GM18517 (cell line): ENCODE results near the gene SPIRE1.
"Not testable (repeated sequence)": the region's sequence is repeated elsewhere in the genome, so short reads cannot be mapped to it uniquely, and the experiment has no call there.

Experiments
- ATAC-seq: cut with Tn5 transposase; IDR thresholded peaks from one replicate; pipeline ENCODE4 v1.9.1; 2021; ENCODE audit warnings: mild to moderate bottlenecking, moderate library complexity; ENCODE audit not compliant: unreplicated experiment

SPIRE1 gene

DNA sequence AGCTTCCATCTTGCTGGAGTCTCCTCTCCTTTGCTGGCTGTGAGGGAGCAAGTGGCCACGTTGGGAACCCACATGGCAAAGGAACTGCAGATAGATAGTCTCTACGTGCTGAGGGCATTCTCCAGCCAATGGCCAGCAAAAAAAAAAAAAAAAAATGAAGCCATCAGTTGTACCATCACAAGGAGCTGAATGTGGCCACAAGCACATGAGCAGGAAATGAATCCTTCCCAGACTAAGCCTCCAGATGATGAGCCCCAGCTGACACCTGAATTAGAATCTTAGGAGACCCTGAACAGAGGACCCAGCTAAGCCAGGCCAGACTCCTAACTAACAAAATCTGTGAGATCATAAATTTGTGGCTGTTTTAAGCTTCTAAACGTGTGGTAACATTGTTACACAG lies 57.9 kb downstream of the SPIRE1 start:
- no peak for ATAC-seq

DNA sequence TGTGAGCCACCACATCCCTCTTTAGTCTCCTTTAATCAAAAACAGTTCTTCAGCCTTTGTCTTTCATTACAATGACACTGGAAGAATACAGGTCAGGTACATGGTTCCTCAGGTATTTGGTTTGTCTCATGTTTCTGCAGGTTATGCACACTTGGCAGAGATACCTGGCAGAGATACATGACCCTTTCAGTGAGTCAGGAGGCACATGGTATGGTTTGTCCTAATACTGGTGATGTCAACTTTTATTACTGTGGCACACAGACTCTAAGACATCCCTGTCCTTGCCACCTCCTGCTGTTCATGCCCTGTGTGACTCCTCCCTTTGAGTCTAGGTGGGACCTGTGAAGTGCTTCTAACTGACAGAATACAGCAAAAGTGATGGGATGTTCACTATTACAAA lies 58.4 kb downstream of the SPIRE1 start:
- no peak for ATAC-seq

DNA sequence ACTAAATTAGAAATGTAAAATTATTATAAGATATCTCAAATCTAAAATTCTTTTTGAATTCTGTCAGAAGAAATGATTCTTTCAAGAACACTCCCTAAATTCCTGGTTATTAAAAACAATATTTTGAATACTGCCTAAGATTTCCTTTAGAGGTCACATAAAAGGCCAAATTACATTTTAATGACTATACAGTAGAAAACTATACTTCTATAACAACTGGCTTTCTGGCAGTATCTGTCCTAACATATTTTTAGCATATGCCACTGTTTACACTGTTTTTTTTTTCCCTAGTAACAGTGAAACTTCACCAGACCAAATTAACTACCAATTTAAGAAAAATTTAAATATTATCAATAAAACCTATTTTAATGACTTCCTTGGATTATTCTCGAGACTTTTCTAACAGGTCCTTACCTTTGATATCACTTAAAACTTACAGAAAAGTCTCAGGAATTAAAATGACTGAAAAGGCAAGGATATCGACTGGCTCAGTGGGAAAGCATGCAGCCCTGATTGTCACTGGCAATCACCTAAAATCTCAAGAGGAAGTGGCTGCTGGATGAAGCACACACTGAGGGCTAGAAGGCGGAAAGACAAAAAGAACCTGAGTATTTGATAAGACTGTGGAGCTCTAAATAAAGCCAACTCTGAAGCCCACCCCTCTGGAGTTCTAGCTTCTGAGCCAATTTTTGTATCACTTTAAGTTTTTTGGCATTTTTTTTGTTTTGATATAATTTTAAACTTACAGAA lies 59.6 kb downstream of the SPIRE1 start:
- ATAC-seq: no peak

DNA sequence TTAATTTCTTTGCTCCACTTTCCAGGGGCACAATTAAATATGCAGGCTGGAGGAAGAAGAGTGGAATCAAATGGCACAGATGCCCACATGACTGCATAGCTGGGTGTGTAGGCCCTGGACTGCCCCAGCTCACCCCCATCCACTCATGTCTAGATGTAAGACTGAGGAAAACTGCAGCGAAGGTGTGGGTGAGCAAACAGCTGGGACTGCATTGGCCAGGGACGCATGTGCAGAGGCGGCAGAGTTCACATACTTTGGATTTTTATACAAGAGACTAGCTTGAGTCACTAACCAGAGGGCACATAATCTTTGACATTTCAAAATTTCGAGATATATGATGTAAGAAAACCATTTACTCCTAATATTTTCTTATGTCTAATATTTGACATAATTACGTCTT lies 60.1 kb downstream of the SPIRE1 start:
- ATAC-seq: no peak

DNA sequence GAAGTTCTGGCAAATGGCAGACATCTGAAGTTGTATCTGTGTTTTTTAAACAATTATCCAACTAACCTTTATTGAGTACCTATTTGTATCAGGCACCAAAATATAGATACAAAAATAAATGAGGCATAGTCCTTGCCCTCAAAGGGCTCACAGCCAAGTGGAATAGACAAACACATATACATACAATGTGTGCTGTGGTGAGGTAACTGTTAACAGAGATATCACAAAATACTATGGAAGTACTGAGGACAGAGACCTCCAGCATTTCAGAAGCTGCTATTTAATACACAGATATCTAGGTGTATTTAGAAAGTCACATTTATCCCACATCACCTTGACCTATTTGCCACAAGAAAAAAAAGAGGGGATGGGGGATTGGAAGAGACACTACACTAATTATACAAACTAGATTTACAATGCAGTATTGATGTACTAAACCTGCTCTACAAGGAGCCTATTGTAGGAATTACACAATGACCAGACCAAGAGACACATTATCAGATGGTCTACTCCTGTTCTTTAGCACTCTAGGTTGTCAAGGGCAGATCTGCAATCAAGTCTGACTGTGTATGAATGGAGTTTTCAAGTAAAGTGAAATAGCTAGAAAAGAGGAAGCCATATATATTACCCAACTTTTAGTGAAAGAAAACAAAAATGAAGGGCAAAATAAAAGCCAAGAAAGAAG lies 62.2 kb downstream of the SPIRE1 start:
- no peak for ATAC-seq

DNA sequence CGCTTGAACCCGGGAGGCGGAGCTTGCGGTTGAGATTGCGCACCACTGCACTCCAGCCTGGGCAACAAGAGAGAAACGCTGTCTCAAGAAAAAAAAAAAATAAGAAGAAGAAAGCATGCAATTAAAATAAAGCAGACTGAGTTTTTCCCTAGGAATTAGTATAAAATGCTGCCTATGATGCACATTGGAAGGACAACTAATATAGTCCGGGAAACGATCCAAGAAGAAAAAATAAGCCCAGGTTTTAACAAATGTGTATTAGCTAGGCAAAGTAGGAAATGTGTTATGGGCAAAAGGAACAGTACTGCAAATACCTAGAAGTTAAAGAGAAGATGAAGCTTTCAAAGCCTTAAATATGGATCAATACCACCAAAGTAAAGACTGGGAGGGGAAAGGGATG lies 64.0 kb downstream of the SPIRE1 start:
- no peak for ATAC-seq

DNA sequence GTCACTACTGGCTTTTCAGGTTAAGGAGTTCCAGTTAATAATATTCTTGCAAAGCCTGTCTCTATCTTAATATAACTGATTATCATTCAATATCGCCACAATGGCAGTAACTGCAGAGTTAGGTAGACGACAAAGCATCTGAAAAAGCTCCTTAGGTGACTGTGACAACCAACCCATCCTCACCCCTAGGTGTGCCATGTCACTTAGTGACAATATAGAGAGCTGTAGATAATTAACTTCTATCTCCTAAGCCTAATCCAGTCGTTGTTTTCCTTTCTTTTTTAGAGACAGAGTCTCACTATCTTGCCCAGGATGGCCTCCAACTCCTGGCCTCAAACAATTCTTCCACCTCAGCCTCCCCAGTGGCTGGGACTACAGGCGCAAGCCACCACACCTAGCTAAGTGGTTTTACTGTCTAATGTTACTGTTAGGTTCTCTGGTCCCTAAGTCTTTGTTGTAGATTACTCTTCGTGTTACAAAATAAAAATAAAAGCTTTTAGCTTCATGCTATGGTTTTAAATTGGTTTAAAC lies 65.2 kb downstream of the SPIRE1 start:
- no peak for ATAC-seq

DNA sequence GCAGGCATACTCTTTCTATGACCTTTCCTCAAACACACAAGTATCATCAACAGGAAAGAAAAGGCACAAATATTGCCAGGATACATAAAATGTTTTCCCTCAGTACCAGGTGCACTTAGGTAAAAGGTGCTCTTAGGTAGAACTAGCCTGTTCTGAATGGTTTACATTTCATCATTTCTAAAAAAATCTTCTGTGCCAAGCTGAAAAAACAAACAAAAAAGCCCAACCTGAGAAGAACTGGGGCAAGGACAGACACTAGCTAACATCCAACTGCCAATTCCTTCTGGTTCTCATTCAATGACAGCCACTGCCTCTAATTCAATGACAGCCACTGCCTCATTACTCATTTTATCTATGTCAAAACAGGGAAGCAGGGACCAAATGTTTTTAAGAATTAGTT lies 68.5 kb downstream of the SPIRE1 start:
- no peak for ATAC-seq

DNA sequence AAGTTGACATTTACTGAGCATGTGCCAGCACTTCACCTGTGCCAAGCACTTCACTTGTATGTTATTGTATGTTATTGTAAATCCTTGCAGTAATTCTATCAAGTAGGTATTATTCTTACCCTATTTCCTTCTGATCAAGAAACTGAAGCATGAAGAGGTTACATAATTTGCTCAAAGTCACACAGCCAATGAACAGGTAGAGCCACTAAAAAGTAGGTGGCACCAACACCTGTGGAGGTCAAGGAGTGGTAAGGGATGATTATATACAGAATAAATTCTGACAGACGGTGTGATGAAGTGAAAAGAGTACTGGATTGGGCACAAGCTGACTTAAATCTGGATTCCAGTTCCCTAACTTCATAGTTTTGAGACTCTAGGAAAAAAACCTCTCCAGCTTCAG lies 71.0 kb downstream of the SPIRE1 start:
- ATAC-seq: no peak

DNA sequence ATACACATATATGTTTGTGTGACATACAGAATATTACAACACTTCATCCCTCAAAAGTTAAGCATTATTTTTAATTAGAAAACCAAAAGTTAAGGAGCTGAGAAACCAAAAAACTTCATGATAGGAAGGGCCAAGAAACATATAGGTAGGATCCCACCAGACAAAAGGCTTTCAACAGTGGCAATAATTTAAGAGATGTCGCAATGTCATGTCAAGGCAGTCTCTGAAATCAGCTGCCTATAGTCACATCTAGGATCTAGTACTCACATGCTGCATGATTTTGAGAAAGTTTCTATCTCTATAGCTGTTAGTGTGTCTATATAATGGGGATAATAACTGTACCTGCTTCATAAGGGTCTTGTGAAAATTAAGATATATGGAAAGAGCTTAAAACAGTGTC lies 72.7 kb downstream of the SPIRE1 start:
- no peak for ATAC-seq

DNA sequence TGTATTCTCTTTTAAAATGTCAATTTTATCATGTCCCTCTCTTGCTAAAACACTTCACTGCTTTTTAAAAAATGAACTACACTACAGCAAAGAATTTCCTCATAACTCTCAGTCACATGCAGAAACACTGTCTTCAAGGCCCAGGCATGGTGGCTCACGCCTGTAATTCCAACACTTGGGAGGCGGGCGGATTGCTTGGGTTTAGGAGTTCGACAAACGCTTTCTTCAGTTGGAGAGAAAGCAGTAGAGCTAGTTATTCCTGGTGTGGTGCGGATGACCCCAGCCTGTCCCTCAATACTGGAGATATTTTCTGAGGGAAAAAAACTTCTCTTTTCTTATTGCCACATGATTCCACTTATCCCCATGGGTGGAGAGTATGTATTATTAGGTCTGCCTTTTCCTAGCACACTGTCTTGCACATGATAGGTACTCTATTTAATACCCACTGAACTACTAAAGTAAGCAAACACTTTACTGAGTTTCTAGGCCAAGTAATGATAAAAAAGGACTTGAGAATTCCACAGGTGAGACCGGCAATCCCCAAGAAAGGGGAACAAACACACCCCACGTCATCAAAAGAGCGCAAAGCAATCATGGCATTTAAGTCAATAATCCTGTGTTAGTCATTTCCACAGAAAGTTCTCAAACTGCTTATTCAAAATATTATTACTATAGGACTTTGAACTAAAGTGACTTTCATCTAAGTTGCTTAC lies 77.1 kb downstream of the SPIRE1 start:
- no peak for ATAC-seq

DNA sequence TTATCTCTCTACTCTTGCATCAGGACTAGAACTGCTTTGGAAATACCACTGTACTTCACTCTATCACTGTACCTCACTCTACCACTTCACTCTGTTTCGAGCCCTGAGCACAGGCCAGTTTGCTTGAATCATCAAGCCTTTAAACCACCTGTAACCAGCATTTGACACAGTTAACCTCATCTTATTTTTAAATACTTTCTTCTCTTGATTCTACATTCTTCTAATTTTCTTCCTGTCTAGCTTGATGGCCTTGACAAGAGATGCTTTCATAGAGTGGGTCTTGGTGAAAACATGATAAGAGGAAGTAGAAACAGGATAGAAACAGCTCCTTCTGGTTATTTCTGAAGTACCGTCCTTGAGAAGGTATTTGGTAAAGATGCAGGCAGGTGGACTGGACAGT lies 78.1 kb downstream of the SPIRE1 start:
- ATAC-seq: no peak

DNA sequence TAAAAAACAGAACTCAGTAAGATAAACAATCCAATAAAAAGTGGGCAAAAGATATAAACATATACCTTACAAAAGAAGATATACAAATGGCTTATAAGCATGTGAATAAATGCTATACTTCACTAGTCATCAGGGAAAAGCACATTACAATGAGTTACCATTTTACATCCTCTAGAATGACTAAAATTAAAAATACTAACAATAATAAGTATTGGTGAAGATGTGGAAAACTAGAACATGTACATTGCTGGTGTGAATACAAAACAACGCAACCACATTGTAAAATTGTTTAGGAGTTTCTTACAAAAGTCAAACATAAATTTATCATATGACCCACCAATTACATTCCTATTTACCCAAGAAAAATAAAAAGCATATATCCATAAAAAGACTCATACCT lies 80.1 kb downstream of the SPIRE1 start:
- ATAC-seq: no peak

DNA sequence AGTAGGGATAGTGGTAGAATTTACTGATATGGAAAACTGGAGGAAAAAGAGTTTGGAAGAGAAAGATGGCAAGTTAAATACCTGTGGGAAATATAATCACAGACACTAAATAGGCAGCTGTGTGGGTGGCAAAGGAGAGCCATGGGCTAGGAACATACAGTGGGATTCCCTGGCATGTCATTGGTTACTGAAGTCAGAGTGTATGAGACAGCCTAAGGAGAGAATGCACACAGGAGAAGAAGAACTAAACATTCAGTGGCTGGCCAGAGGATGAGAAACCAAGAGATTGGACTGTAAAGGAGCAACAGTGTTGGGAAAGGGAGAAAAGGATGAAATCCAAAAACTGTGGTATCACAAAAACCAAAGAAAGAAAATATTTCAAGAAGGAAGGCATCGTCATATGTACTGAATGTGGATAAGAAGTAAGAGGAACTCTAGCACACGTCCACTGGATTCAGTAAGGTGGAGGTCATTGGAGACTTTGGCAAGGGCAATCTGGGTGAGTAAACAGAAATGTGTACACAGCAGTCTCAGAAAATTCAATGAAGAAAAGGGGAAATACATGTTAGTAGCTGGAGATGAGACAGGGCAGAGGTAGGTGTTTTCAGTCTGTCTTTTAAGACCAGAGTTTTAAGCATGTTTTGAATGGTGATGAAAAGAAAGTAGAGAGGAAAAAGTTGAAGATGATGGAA lies 83.3 kb downstream of the SPIRE1 start:
- no peak for ATAC-seq

DNA sequence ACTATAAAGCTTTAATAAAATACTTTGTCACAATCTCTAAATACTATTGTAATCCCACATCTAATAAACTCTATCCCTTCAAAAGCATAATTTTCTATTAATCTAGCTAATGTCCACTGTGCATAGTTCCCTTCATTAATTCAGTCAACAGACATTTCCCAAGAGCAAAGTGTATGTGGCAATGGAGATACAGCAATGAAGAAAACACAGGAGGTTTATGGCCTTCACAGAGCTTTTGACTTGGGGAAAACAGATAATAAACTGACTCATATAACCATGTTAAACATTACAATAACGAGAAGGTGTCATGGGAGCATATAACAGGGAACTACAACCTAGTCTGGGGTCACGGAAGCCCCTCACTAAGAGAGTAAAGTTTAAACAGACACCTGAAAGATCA lies 86.3 kb downstream of the SPIRE1 start:
- no peak for ATAC-seq

DNA sequence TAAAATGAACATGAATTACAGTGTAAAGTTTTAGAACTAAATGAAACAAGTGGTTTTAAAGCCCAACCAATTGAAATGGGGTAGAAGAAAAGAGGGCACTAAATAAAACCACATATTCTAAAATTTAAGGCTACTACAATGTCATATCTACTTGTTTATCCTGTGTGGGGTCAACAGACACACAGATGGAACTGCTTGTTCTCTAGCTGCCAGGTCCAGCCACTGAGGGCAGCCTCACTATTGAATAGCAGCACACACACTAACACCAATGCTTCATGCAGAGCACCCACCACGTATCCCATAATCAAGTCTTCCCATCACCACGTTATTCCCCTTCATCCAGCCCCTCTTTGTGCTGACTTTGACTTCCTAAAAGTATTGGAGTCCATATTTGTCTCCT lies 88.1 kb downstream of the SPIRE1 start:
- ATAC-seq: no peak

DNA sequence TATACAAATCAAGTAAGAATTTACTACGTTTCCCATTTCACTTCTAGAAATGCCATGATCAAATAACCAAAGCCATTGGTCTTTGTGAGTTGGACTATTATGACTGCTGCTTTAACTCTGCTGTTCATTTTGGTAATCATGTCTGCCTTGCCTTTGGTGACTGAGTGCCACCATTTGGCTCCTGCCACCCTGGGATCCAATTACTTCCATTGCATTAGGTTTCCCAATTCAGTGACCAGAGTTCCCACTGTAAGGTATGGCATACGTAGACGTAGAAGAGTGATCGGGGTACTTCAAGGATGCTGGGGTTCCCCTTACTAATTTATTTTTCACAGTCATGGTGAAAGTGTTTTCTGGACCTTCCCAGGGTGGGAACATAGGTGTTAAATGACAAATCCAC lies 90.1 kb downstream of the SPIRE1 start:
- ATAC-seq: no peak

DNA sequence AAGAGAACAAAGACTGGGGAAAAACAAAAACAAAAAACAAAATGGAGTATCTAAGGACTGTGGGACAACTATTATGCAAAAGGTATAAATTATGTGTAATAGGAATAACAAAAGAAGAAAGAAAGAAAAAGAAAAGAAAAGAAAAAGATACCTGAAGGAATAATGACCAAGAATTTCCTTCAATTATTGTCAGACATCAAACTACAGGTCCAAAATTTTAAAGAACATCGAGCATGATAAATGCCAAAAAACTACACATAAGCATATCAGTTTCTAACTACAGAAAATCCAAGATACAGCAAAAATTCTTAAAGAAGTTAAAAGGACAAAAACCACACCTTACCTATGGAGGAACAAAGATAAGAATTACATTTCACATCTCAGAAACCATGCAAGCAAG lies 93.0 kb downstream of the SPIRE1 start:
- ATAC-seq: no peak

DNA sequence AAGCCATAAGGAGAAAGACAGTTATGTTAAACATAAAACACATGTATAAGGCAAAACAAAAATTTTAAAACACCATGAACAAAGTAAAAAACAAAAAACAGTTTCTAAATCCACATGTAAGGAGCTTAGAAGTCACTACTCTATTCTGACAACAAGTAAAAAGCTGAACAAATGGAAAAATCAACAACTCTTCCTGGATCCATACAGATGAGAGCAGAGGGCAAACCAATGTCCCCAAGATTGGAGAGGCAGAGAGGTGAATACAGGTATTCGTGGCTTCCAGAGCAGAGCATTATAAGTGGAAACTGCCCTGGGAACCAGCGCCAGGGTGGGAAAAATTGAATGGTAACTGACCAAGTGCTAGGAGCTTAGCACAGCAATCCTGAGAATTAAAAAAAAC lies 93.5 kb downstream of the SPIRE1 start:
- ATAC-seq: no peak

DNA sequence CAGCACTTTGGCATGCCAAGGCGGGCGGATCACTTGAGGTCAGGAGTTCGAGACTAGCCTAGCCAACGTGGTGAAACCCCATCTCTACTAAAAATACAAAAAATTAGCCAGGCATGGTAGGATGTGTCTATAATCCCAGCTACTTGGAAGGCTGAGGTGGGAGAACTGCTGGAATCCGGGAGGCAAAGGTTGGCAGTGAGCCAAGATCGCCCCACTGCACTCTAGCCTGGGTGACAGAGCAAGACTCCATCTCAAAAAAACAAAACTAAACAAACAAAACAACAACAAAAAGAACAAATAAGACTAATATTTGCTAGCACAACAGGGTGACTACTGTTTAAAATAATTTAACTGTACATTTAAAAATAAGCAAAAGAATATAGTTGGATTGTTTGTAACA lies 97.3 kb downstream of the SPIRE1 start:
- not testable (repeated sequence) for ATAC-seq

DNA sequence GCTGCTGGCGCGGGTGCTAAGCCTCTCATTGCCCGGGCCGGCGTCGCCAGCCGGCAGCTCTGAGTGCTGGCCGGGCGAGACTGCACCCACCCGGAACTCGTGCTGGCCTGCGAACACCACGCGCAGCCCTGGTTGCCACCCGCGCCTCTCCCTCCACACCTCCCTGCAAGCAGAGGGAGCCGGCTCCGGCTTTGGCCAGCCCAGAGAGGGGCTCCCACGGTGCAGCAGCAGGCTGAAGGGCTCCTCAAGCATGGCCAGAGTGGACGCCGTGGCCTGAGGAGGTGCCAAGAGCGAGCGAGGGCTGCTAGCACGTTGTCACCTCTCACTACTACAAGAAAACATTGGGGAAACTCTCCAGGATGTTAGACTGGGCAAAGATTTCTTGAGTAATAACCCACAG lies 98.6 kb downstream of the SPIRE1 start:
- no peak for ATAC-seq
